NCI-H226 (cell line): Measurements from ENCODE around the gene RPAP2.
A peak's percentile ranks its signal among the peaks of the same experiment; 100 is the strongest.
"Not testable (repeated sequence)": the region's sequence is repeated elsewhere in the genome, so short reads cannot be mapped to it uniquely, and the experiment has no call there.

Experiments used
- DNase-seq: peaks from one replicate; pipeline ENCODE4 v3.0.0-alpha.2; 2015

The RPAP2 gene

GRCh38 chr1:92298573-92299476 is at the start of gene RPAP2, which contains the start of gene GLMN:
Gene RPAP2, plus strand, starts transcription at chr1:92299059. Its CDS starts 15 bp downstream, at chr1:92299074.
Gene GLMN, minus strand, starts transcription at chr1:92298987. Its CDS starts 988 bp downstream, at chr1:92297999.
- peak; percentile 84 for DNase-seq

- not testable (repeated sequence) for DNase-seq
These were observed 44.1 kb upstream of the RPAP2 start for GRCh38 chr1:92254714-92255113.

DNA sequence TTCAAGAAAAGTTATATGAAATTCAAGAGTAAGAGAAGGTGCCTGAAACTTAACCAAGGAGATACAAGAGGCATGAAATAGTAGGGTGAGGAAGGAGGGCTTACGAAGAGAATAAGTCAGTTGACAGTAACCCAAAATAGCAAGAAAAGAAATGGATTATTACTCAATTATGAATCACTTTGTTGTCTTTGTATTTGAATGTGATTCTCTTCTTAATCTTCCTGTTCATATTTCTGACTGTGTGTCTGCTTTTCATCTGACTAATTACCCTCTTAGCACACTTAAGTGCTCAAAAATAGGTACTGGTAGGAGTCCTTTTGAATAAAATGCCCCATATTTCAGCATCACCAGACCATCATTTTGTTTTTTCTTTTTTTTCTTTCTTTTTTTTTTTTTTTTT is 39.5 kb upstream of the RPAP2 start:
- DNase-seq: no peak

GRCh38 chr1:92262516-92262915 is 36.3 kb upstream of the RPAP2 start:
- no peak for DNase-seq

DNA sequence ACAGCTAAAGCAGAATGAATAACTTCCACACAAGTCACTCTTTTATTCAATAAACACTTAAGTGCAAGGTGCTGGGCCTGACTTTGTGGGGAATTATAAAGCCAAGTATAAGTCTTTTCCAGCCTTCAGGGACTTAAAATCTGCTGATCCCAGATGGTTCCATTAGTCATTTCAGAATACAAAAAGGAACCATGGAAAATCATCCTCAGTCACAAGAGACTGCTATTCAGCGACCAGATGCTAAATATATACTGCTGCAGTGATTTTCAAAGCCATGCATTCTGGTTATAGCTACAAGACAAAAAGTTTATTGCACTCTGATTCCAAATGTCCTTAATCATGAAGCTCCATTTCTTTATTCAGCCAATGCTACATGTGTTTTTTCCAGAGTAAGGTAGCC is 25.8 kb upstream of the RPAP2 start:
- no peak for DNase-seq

GRCh38 chr1:92274939-92275338 is 23.9 kb upstream of the RPAP2 start:
- peak; percentile 13 for DNase-seq

GRCh38 chr1:92276082-92276481 is 22.8 kb upstream of the RPAP2 start:
- DNase-seq: no peak

DNA sequence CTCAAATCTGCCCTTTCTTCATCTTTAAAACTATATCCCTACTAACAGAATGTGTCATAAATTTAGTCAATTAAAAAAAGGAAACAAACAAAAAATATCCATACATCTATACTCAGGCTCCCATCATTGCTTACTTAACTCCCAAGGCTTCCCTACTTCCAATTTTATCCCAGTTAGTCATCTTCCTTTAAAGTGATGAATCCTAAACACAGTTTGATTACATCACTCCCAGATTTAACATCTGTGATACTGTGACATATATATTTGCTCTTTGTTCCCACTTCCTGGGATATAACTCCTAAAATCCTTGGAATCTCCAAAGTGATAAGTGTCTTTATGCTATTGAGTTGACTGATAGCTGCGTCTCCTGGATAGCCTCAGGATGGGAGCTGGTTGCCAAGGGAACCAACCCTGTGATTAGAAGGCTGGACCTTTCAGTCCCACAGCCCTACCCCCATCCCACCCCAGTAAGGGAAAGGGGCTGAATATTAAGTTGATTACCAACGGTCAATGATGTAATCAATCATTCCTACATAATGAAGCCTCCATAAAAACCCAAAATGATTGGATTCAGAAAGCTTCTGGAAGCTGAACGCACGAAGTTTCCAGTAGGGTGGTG is 21.6 kb upstream of the RPAP2 start:
- peak; percentile 38 for DNase-seq

DNA sequence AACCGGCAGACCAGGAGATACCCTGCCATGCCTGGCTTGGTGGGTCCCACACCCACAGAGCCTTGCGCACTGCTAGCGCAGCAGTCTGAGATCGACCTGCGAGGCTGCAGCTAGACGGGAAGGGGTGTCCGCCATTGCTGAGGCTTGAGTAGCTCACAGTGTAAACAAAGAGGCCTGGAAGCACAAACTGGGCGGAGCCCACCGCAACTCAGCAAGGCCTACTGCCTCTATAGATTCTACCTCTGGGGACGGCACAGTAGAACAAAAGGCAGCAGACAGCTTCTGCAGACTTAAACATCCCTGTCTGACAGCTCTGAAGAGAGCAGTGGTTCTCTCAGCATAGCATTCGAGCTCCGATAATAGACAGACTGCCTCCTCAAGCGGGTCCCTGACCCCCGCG is 19.1 kb upstream of the RPAP2 start:
- DNase-seq: not testable (repeated sequence)

- DNase-seq: not testable (repeated sequence)
These were observed 17.4 kb upstream of the RPAP2 start for GRCh38 chr1:92281411-92281810.

DNA sequence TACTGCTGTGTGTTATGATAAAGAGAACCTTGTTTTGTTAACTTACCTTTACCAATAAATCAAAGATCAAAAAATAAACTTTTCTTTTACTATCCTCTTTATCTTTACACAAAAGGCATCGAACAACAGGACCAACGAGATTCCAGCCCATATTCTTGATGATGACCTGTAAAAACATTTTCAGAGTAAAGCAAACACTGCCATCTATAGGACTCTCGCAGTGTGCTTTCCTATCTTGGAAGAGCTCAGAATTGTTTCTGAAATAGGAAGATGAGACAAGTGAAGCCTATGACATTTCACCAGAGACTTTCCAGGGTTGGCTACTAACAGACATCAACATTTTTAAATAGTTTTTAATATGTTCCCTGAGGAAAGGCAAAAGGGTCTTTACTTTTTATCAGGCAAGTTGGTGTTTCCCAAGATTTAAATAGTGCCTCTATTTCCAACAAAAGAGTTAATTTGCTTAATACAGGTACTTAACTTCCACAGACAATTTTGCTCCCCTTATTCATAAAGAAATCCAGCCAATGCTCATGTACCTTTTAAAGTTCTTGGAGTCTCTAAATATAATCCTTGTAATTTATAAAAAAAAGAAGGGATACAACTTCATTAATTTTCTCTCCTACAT is 7.4 kb upstream of the RPAP2 start:
- DNase-seq: peak; percentile 12

DNA sequence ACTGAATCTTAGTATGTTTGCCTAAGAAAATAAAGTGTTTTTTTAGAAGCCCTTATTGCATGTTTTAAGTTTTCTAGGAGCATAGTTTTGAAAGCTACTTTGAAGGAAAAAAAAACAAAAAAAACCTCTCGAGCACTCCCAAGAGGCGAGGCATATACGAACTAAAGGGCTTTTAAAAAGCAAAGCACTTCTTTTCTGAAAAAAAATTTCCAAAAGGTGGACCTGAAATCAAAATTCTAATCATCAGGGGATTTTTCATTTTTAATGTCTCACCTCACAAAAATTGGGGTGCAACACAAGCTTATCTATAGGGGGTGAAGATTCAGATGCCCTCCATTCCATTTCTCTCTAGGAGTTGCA is 666 bp upstream of the RPAP2 start:
- DNase-seq: no peak

- no peak for DNase-seq
These were observed 755 bp downstream of the RPAP2 start for GRCh38 chr1:92299477-92300150.

GRCh38 chr1:92301021-92301420 is 2.2 kb downstream of the RPAP2 start:
- no peak for DNase-seq

DNA sequence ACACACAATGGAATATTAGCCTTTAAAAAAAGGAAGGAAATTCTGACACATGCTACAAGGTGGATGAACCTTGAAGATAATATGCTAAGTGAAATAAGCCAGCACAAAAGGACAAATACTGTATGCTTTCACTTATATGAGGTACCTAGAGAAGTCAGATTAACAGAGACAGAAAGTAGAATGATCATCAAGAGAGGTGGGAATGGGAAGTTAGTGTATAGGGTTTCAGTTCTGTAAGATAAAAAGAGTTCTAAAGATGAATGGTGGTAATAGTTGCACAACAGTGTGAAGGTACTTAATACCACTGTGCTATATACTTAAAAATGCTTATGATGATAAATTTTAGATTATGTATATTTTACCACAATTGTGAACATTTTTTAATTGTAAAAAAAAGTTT is 7.2 kb downstream of the RPAP2 start:
- no peak for DNase-seq

DNA sequence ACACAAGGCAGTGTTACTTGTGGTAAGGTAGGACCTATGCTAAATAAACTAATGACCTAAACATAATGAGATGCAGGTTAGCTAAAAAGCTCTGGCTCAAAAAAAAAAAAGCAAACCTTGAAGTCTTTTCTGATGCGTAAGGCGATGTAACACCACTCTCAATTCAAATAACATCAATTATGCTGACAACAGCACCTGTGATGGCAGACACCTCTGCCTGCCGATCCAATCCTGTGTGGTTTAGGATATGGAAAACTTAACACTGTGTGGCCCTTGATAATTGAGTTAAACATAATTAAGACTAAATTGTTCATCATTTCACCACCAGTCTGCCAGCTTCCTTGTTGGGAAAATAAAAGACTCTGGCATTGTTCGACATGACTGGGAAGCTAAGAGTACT is 9.1 kb downstream of the RPAP2 start:
- DNase-seq: no peak

GRCh38 chr1:92310185-92310597 is 11.3 kb downstream of the RPAP2 start:
- DNase-seq: no peak

DNA sequence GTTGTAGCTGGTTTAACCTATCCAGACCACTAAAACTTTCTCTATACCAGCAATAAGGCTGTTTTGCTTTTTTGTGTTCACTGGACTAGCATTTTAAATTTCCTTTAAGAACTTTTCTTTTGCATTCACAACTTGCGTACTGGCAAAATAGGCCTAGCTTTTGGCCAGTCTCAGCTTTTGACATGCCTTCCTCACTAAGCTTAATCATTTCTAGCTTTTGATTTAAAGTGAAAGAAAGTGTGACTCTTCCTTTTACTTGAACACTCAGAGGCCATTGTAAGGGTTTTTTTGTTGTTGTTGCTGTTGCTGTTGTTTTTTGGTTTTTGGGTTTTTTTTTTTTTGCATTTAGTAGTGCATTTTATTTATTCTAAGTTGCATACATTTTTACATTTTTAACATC is 15.2 kb downstream of the RPAP2 start:
- no peak for DNase-seq

DNA sequence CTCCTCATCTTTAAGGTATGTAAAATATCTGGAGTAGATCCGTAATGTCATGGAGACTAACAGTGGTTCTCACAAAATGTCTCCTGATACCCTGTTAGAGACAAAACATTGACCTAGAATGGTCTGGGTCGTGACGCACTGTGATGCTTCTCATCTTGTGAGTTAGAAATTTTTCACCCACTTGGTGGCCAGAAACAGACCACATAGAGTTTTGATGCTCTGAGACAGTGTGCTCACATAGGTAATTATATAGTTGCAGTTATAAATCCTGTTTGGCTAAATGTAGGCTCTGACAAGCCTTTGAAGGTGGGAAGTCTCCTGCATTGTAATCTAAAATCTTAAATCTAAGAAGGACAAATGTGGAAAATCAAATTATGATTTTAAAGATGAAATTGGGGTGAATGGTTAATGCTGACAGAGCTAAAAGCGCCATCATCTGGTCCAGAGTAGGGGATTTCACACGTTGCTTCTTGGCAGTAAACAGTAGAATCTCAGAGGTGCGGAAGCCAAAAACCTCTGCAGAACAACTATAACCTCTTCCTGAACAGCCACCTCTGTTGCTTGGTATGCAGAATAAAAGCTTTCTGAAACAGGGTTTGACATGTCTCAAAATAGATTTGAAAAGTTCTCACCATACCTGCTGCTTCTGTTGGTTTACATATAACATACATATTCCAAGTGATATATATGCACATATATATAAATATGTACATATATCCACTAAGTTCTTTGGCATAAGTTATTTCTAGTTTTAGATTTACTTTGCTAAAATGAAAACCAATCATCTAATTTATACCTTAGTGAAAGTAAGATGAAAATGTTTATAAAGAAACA is 17.1 kb downstream of the RPAP2 start:
- DNase-seq: no peak

GRCh38 chr1:92317836-92318493 is 19.1 kb downstream of the RPAP2 start:
- DNase-seq: no peak
